ENCODE measurements around the gene EPHB3. TPM values are rescaled to one million over a fixed set of nuclear protein-coding genes. Genes with fewer than 3 reads are reported as not detected.
"Not testable (repeated sequence)": the region's sequence is repeated elsewhere in the genome, so short reads cannot be mapped to it uniquely, and the experiment has no call there.

The EPHB3 gene
- total RNA-seq, 4 donors from 2014 or later = 6.0 to 59.4 (median 17.2) TPM

- Histone ChIP-seq H3K4me1 (no peaks in the 10 kb centered on the region), H3K36me3 (no peaks in the 10 kb centered on the region), H3K27ac (no peak overlapping the region), H3K4me3 (no peak overlapping the region), H3K27me3 (no peaks in the 10 kb centered on the region), H3K9me3 (no peaks in the 10 kb centered on the region)
- TF ChIP-seq POLR2A (IDR thresholded peaks at IDR 0.05) (no peak), CTCF (IDR thresholded peaks at IDR 0.05) (no peak)
- DNase-seq = peak in 1 of 3 donors; percentile 15
Observed at GRCh38 chr3:184610245-184610871, 48.8 kb downstream of the EPHB3 start.

GRCh38 chr3:184611607-184612281 lies 50.2 kb downstream of the EPHB3 start:
- Histone ChIP-seq H3K27me3 (no peaks in the 10 kb centered on the region), H3K27ac (no peak overlapping the region), H3K4me1 (no peaks in the 10 kb centered on the region), H3K4me3 (no peak overlapping the region), H3K9me3 (no peaks in the 10 kb centered on the region), H3K36me3 (no peaks in the 10 kb centered on the region)
- peak in 1 of 3 donors; percentile 1 for DNase-seq
- TF ChIP-seq POLR2A (IDR thresholded peaks at IDR 0.05) (no peak), CTCF (IDR thresholded peaks at IDR 0.05) (no peak)

- TF ChIP-seq POLR2A (IDR thresholded peaks at IDR 0.05) (no peak), CTCF (IDR thresholded peaks at IDR 0.05) (no peak)
- Histone ChIP-seq H3K27ac (no peak overlapping the region), H3K4me3 (no peak overlapping the region), H3K36me3 (no peaks in the 10 kb centered on the region), H3K27me3 (no peaks in the 10 kb centered on the region), H3K4me1 (peaks cover 0 to 10% (median 0%) of the 10 kb centered on the region in 4 donors), H3K9me3 (no peaks in the 10 kb centered on the region)
- no peak for DNase-seq
Observed at GRCh38 chr3:184615396-184615795, 53.8 kb downstream of the EPHB3 start.

GRCh38 chr3:184616436-184616835 lies 54.9 kb downstream of the EPHB3 start:
- H3K4me3 ChIP-seq = no peak overlapping the region
- no peak for TF ChIP-seq CTCF (IDR thresholded peaks at IDR 0.05)
- no peak for TF ChIP-seq POLR2A (IDR thresholded peaks at IDR 0.05)
- DNase-seq = no peak
- H3K9me3 ChIP-seq = no peaks in the 10 kb centered on the region
- peaks cover 0 to 10% (median 0%) of the 10 kb centered on the region in 4 donors for H3K4me1 ChIP-seq
- H3K36me3 ChIP-seq = no peaks in the 10 kb centered on the region
- no peaks in the 10 kb centered on the region for H3K27me3 ChIP-seq
- no peak overlapping the region for H3K27ac ChIP-seq

GRCh38 chr3:184617306-184617705 lies 55.7 kb downstream of the EPHB3 start:
- H3K36me3 ChIP-seq, H3K9me3 ChIP-seq, DNase-seq, H3K27me3 ChIP-seq, H3K4me3 ChIP-seq, H3K27ac ChIP-seq, H3K4me1 ChIP-seq: not testable (repeated sequence)

GRCh38 chr3:184618811-184619210 lies 57.2 kb downstream of the EPHB3 start:
- H3K27ac ChIP-seq = no peak overlapping the region
- H3K9me3 ChIP-seq = no peaks in the 10 kb centered on the region
- no peak for DNase-seq
- H3K4me3 ChIP-seq = no peak overlapping the region
- H3K36me3 ChIP-seq = no peaks in the 10 kb centered on the region
- H3K27me3 ChIP-seq = no peaks in the 10 kb centered on the region
- peaks cover 0 to 10% (median 0%) of the 10 kb centered on the region in 4 donors for H3K4me1 ChIP-seq
- no peak for TF ChIP-seq CTCF (IDR thresholded peaks at IDR 0.05)
- no peak for TF ChIP-seq POLR2A (IDR thresholded peaks at IDR 0.05)
